K562 (cell line): ENCODE measurements around the gene KCTD13. TPM values are rescaled to one million over a fixed set of nuclear protein-coding genes. Genes with fewer than 3 reads are reported as not detected.
A peak's percentile ranks its signal among the peaks of the same experiment; 100 is the strongest.

Experiments used
- ARID2 ChIP-seq: fragments of 450-650 bp; IDR thresholded peaks from 2 replicates; pipeline ENCODE4 v1.6.1; 2017; ENCODE audit warnings: antibody characterized with exemption, mild to moderate bottlenecking
- ASH1L ChIP-seq: fragments of 450-650 bp; IDR thresholded peaks from 2 replicates; pipeline ENCODE4 v1.6.1; 2018; ENCODE audit warnings: borderline replicate concordance, mild to moderate bottlenecking, low read depth; ENCODE audit not compliant: partially characterized antibody
- CTBP1 ChIP-seq: fragments of 450-650 bp; IDR thresholded peaks from 2 replicates; pipeline ENCODE4 v1.6.1; 2016; ENCODE audit warnings: borderline replicate concordance
- GABPB1 ChIP-seq: sonication (generic); formaldehyde crosslinking; IDR thresholded peaks from 2 replicates; pipeline ENCODE4 v1.8.0; 2022; ENCODE audit warnings: mild to moderate bottlenecking, missing genetic modification reagents
- JUND ChIP-seq, 2 experiments: IDR thresholded peaks; 2 replicates in 1 of 2; 3 replicates in 1 of 2; pipeline ENCODE4 v1.6.1; 2011; ENCODE audit warnings: borderline replicate concordance in 2 of 2, low read depth in 2 of 2, low read length in 2 of 2, improper control_type of control experiment in 1 of 2, missing biosample characterization in 1 of 2, missing genetic modification characterization in 1 of 2, missing genetic modification reagents in 1 of 2
- NR1H2 ChIP-seq: sonication (generic); formaldehyde crosslinking; IDR thresholded peaks from 2 replicates; pipeline ENCODE4 v1.4.0; 2020; ENCODE audit warnings: mild to moderate bottlenecking, missing genetic modification reagents
- PTRF ChIP-seq: fragments of 450-650 bp; IDR thresholded peaks from 2 replicates; pipeline ENCODE4 v1.6.1; 2016; ENCODE audit warnings: mild to moderate bottlenecking, missing genetic modification characterization, missing compliant biosample characterization
- ZNF165 ChIP-seq: fragments of 250-450 bp; sonication (Bioruptor Pico); IDR thresholded peaks from 2 replicates; pipeline ENCODE4 v1.4.0; 2020; ENCODE audit warnings: borderline replicate concordance
- ZNF3 ChIP-seq: fragments of 250-450 bp; sonication (Bioruptor Pico); IDR thresholded peaks from 2 replicates; pipeline ENCODE4 v1.5.0; 2021; ENCODE audit warnings: mild to moderate bottlenecking, moderate library complexity
- ZNF347 ChIP-seq: fragments of 450-650 bp; formaldehyde crosslinking; IDR thresholded peaks from 2 replicates; pipeline ENCODE4 v1.4.0; 2020; ENCODE audit warnings: low read depth, mild to moderate bottlenecking, moderate library complexity
- polyA plus RNA-seq, 8 experiments: library from polyadenylated mRNA; depleted of rRNA in 4 of 8; stranded (reverse) in 5 of 8; unstranded in 3 of 8; fragments of >200 nt; fragmentation: Nextera tagmentation in 2 of 8; fragmentation: Illumina TruSeq in 1 of 8; extraction: Ambion mirVana in 2 of 8; extraction: Trizol in 1 of 8; gene quantifications; 2 replicates each; pipeline versions ENCODE4 v1.2.1 to v1.2.3, GENCODE V29; 2011 to 2014; ENCODE audit warnings: inconsistent platforms in 1 of 8, missing spikeins in 1 of 8
- total RNA-seq, 7 experiments: library from RNA; depleted of rRNA in 6 of 7; stranded (reverse); fragments of >200 nt in 6 of 7; fragmentation: Illumina TruSeq in 2 of 7; extraction: Trizol in 2 of 7; gene quantifications; 2 replicates each; pipeline versions ENCODE4 v1.2.1 to v1.2.3, GENCODE V29; 2011 to 2021; ENCODE audit warnings: low replicate concordance in 1 of 7
- TF ChIP-seq, protein P1 (sequence below): IDR thresholded peaks from 2 replicates; pipeline ENCODE4 v1.6.1; 2011; ENCODE audit not compliant: insufficient read length; ENCODE audit errors: extremely low read depth
- TF ChIP-seq, protein P2 (sequence below): fragments of 250-450 bp; sonication (Bioruptor Pico); IDR thresholded peaks from 2 replicates; pipeline ENCODE4 v1.5.0; 2021
- TF ChIP-seq, protein P3 (sequence below): fragments of 150-350 bp; conservative IDR thresholded peaks from 2 replicates; pipeline ENCODE4 v1.6.1; 2014; ENCODE audit warnings: low read length

The KCTD13 gene
- total and polyA plus RNA-seq, 9 of the 15 experiments (the other 6 are each of a cell fraction or from before 2014, with no cell fraction given), result 1.0 to 20.6 (median 9.8) TPM

DNA sequence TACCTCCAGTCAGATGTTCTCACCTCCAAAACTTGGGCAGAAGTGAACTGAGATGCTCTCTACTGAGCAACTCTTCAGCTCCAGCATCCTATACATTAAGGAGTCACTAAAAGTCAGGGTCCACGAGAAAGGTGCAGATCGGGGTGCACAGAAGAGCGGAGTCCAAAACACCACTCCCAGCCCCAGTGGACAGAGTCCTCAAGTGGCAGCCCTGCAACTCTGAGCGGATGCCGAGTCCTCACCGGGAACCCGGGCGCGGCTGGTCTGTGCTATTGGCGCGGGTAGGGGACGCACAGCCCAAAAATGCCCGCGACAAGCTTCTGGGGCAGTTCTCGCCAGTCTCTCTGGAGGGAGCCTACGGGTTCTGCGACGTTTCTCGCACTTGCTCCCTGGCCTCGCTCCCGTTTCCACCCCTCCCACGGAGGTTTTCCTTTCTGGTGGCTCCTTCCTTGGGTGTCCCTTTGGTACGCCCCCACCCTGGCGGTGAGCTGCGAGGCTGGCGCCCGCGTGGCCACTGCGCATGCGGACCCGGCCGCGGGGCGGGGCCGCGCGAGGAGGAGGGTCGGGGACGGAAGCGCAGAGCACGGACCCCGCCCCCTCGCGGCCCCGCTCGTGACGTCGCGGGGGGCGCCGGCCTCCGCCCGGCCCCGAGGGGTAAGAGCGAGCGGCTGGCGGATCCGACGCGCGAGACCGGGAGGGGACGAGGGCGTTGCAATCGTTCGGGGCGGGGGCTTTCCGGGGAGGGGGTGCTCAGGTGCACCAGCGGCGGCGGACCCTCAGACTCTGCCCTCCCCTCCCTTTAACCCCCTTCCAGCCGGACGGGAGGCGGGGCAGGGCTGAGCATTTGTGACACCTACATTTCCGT is 35.7 kb upstream of the KCTD13 start, which contains the start of gene TMEM219 (continued):
- TF ChIP-seq, protein P1, sequence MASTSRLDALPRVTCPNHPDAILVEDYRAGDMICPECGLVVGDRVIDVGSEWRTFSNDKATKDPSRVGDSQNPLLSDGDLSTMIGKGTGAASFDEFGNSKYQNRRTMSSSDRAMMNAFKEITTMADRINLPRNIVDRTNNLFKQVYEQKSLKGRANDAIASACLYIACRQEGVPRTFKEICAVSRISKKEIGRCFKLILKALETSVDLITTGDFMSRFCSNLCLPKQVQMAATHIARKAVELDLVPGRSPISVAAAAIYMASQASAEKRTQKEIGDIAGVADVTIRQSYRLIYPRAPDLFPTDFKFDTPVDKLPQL, result no peak
- TF ChIP-seq, protein P2, sequence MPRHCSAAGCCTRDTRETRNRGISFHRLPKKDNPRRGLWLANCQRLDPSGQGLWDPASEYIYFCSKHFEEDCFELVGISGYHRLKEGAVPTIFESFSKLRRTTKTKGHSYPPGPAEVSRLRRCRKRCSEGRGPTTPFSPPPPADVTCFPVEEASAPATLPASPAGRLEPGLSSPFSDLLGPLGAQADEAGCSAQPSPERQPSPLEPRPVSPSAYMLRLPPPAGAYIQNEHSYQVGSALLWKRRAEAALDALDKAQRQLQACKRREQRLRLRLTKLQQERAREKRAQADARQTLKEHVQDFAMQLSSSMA (CRISPR knock-in tag), result no peak
- TF ChIP-seq GABPB1 (CRISPR knock-in tag) (peak; percentile 51; the same call in 1 of the 2 replicates), ARID2 (no peak), PTRF (tag) (no peak), JUND (IDR thresholded peaks at IDR 0.05; ENCODE audit: borderline replicate concordance, low read depth, low read length) (peak; percentile 88), JUND (tag; IDR thresholded peaks at IDR 0.05; ENCODE audit: borderline replicate concordance, low read depth, low read length) (no peak), ZNF3 (CRISPR knock-in tag) (no peak), CTBP1 (peak; percentile 59; the same call in 1 of the 2 replicates), ZNF165 (CRISPR knock-in tag) (no peak), ASH1L (peak; percentile 59), ZNF347 (CRISPR knock-in tag) (no peak), NR1H2 (CRISPR knock-in tag) (no peak)
- TF ChIP-seq, protein P3, sequence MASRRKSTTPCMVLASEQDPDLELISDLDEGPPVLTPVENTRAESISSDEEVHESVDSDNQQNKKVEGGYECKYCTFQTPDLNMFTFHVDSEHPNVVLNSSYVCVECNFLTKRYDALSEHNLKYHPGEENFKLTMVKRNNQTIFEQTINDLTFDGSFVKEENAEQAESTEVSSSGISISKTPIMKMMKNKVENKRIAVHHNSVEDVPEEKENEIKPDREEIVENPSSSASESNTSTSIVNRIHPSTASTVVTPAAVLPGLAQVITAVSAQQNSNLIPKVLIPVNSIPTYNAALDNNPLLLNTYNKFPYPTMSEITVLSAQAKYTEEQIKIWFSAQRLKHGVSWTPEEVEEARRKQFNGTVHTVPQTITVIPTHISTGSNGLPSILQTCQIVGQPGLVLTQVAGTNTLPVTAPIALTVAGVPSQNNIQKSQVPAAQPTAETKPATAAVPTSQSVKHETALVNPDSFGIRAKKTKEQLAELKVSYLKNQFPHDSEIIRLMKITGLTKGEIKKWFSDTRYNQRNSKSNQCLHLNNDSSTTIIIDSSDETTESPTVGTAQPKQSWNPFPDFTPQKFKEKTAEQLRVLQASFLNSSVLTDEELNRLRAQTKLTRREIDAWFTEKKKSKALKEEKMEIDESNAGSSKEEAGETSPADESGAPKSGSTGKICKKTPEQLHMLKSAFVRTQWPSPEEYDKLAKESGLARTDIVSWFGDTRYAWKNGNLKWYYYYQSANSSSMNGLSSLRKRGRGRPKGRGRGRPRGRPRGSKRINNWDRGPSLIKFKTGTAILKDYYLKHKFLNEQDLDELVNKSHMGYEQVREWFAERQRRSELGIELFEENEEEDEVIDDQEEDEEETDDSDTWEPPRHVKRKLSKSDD, result no peak
